ENCODE data around the gene CYP4F2. TPM values are rescaled to one million over a fixed set of nuclear protein-coding genes. Genes with fewer than 3 reads are reported as not detected.

The CYP4F2 gene
- total and polyA plus RNA-seq, 9 of the 15 experiments (the other 6 are each of a cell fraction or from before 2014, with no cell fraction given): 0.10 to 0.56 (median 0.32) TPM; not detected in 2

DNA sequence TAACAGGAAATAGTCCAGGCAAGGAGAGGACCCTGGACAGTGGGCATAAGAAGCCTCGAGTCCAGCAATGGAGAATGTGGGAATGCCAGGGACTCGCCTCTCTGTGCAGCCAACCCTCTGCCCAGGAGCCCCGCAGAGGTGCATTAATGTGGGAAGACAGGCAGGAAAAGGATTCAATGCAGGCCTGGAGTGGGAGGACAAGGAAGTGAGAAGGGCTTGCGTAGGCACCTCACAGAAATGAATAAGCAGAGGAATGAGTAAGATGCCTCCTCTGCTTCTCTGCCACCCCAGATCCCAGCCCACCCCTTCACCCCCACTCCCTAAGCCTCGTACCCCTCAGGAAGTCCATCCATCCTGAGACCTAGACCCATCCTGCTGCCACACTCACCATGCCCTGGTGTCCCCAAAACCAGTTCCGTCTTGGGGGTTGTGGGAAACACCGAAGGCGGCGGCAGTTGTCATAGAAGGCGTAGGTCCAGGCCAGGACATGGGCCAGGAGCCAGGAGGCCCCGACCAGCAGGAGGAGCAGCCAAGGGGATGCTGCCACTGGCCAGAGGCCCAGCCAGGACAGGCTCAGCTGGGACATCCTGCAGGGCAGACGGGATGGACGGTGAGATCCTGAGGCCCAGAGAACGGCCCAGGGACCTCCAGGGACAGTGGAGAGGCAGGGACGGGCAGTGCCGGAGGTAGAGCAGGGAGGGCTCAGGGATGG lies 692 bp downstream of the CYP4F2 start:
- ATAC-seq: no peak
- TF ChIP-seq FUS (optimal IDR thresholded peaks at IDR 0.05; ENCODE audit: low read depth, low read length): no peak
- no peak for TF ChIP-seq ZNF324 (CRISPR knock-in tag; IDR thresholded peaks at IDR 0.05)
- TF ChIP-seq, protein P1, sequence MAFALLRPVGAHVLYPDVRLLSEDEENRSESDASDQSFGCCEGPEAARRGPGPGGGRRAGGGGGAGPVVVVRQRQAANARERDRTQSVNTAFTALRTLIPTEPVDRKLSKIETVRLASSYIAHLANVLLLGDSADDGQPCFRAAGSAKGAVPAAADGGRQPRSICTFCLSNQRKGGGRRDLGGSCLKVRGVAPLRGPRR (CRISPR knock-in tag; IDR thresholded peaks at IDR 0.05): no peak
- no peak for TF ChIP-seq BRCA1 (IDR thresholded peaks at IDR 0.05)
- no peak for TF ChIP-seq BRCA1 (CRISPR knock-in tag; IDR thresholded peaks at IDR 0.05)
- no TSS peak for BruUV-seq (replicated peaks)
- in situ Hi-C loops (cut with MboI): no loop called here
- no peak overlapping the region for H2AFZ ChIP-seq (ENCODE audit: low read depth, low read length)
- peaks cover 0 to 15% of the 10 kb centered on the region in 2 experiments; a peak in 2 of 5 replicates for H3K4me1 ChIP-seq (replicated peaks in 1 of 2; ENCODE audit: control insufficient read depth in 2 of 2, insufficient read depth in 2 of 2, low read length in 2 of 2)
- DNase-seq (ENCODE audit: extremely low read depth in 1 of 4, low spot score in 3 of 4): no peak
- peaks cover 4 to 9% of the 10 kb centered on the region in 2 experiments; a peak in 3 of 5 replicates for H3K27me3 ChIP-seq (ENCODE audit: control insufficient read depth in 2 of 2, insufficient read depth in 2 of 2, low read length in 2 of 2)
- CTCF ChIA-PET (ENCODE audit: low intra/inter-chr PET ratio): no interaction called here
- no peak overlapping the region for H3K4me2 ChIP-seq (ENCODE audit: insufficient read depth, low read length)
- H3K79me2 ChIP-seq (ENCODE audit: control insufficient read depth, insufficient read depth, low read length): no peaks in the 10 kb centered on the region
- intact Hi-C loops (cut with micrococcal nuclease): no loop called here
- H3K27ac ChIP-seq (ENCODE audit: extremely low read depth, low read depth, low read length): no peak overlapping the region
- no peaks in the 10 kb centered on the region for H3K9me1 ChIP-seq (ENCODE audit: control insufficient read depth, insufficient read depth, low read length)
- POLR2A ChIA-PET: no interaction called here
- no peaks in the 10 kb centered on the region for H4K20me1 ChIP-seq (replicated peaks; ENCODE audit: control insufficient read depth, insufficient read depth, low read length)
- H3K4me3 ChIP-seq: no peak overlapping the region
- H3K9ac ChIP-seq (ENCODE audit: insufficient read depth in 1 of 2, low read depth in 2 of 2, low read length in 2 of 2): peak overlapping the region in 1 of 2 experiments; percentile 17; a peak in 1 of 4 replicates
- H3K9me3 ChIP-seq (replicated peaks; ENCODE audit: control insufficient read depth, insufficient read depth, low read depth, low read length): no peaks in the 10 kb centered on the region; the same call in 1 of the 2 replicates
- no peaks in the 10 kb centered on the region for H3K36me3 ChIP-seq (ENCODE audit: control insufficient read depth, insufficient read depth, low read length)
- no peak for FAIRE-seq
- WGBS (ENCODE audit: insufficient coverage, low coverage, missing lambda C conversion rate): 35% methylated on average over 13 of the region's 16 CpGs

Data from K562 (cell line).